ENCODE data around the gene MGA.

The MGA gene

DNA sequence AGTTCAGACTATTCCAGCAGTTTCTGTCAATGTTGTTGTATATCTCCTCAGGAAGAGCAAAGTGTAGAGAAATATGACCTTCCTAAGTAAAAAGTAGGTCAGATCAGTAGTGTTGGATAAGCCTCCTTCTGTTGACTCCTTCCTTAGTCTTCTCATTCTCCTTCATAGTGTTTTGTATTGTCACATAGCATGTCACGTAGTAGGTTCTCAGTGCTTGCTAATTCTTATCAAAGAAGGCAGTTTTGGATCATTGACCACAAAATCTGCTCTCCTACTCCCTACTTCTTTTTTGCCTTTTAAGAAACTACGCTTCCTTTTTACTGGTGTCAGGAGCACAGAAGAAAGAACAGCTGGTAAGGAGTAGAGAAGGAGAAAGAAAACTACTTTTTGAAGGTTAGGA is 1.0 kb upstream of the MGA start:
- no peak for DNase-seq

DNA sequence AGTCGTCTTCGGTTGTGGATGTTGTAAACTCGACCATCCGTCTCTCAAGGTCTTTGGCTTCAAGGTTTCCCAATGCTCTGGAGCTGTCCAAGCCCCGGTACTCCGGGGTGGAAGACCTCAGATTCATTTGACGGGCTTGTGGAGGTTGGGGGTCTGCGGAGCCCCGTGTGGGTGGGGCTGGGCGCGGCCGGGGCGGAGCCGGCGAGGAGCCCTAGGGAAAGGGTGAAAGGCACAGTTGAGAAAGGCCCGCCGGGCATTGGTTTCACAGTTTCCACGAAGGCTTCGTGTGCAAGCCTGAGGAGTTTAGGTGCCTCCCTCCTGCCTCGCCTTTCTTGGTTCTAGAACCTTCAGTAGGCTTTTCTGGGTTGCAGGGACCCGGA is 360 bp upstream of the MGA start:
- DNase-seq, result no peak

DNA sequence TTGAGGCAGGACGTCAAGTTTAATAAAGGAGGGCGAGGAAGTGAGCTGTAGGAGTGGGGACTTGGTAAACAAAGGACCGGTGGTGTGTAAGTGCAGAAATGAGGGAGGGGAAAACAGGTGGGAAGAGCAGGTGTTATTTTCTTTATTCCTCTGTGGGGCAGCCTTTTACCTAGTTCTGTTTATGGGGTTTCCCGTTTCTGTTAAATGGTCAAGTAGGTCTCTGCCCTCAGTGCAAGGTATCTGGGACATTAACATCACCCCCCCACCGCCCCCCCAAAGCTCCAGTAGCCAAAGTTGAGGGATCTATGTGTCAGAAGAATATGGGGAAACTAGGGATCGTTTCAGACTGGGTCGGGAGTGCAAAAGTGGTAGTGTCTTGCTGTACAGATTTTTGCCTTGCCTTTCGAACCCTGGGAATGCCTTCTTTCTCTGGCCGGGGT is 893 bp downstream of the MGA start:
- no peak for DNase-seq

DNA sequence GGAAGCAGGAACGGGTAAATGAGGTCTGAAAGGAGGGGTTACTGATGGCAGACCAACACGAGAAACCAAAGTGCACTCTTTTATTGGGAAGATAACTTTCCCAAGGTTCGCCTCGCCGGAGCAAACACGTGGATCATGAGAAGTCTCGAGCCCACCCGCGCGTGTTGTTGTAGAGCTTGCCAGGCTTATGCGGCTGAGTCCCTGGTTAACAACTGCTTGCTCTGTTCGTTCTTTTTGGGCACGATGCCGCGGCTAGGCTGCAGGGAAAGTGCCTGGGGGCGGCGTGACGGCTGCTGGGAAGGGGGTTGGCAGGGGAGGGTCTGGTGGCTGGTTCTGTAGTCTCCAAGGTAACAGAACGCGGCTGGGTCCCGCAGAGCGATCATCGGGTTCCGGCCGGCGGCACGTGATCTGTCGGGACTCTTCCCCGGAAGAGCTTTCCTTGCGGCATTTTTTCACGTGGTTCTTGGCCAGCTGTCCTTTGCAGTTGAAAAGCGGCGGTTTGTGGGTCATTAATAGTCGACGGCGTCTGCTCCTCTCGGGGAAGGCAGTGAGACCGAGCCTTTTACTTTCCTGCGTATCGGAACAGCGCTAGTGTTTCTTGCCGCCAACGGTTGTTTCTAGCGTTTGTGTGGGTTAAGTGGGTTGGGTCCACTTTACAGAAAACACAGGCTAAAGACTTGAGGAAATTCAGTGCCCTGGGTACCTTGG is 1.5 kb downstream of the MGA start:
- peak; percentile 85 to 90 (median 87) for DNase-seq

DNA sequence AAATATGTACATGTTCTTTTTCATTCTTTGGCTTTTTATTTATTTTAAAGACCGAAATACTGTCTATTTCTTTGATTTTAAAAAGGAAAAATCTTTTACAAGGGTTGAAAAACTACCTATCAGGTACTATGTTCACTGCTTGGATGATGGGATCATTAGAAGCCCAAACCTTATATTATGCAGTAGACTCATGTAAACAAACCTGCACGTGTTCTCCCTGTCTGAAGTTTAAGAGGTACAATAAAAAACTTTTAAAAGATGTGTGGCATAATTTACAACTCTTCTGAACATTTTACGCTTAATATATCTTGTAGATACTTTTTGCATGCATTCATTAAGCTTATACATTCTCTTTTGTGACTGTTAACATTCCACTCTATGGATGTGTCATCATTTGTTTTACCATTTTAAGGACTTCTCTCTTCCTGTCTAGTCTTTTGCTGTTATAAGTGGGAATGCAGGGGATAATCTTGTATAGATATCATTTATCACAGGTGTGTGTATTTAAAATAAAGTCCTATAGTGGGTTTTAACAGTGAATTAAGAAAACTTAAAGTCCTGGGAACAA is 6.2 kb downstream of the MGA start:
- DNase-seq, result no peak

DNA sequence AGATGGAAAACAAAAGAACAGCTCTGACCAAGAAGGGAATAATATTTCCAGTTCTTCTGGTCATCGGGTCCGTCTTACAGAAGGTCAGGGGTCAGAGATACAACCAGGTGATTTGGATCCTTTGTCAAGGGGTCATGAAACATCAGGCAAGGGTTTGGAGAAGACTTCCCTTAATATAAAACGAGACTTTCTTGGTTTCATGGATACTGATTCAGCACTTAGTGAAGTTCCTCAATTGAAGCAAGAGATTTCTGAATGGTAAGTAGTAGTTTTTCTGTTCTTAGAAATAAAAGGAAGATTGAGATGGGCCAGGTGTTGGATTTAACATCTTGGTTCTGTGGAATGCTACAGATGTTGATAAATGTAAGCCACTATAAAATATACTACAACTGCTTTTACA is 9.5 kb downstream of the MGA start:
- DNase-seq, result peak; percentile 27 to 57 (median 44)

DNA sequence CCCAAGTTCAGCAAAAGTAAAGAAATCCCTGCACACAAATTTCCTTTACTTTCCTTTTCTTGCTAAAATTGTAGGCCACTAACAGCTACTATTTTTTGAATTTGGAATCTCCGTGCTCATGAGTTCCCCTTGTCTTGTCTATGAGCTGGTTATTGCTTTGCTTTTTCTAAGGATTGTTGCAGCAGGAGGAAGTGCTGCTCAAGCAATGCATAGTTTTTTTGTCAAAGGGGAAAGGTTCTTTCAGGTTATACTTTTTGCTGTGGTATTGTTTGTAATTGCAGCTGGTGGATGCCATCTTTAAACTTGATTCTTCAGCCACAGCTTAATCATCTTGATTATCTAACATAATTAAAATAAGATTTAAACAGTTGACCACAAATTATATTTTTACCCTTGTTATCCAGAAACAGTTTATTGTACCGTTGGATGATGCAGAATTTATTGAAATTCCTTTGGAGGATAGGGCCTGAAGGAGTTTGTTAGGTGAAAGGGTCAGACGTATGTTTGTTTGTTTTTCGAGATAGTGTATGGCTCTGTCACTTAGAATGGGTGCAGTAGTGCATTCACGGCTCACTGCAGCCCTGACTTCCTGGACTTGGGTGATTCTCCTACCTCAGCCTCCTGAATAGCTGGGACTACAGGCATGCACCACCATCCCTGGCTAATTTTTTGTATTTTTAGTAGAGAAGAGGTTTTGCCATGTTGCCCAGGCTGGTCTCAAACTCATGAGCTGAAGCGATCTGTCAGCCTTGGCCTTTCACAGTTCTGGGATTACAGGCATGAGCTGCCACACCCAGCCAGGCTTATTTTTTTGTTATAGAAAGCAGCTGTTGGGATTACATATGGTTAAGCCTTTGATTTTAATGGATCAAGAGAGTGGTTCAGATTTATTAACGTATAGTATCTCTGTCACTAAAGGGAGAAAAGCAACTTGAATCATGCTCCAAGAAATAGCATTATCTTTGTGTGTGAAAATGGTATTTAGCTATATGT is 11.7 kb downstream of the MGA start:
- peak; percentile 29 to 45 (median 34) for DNase-seq

DNA sequence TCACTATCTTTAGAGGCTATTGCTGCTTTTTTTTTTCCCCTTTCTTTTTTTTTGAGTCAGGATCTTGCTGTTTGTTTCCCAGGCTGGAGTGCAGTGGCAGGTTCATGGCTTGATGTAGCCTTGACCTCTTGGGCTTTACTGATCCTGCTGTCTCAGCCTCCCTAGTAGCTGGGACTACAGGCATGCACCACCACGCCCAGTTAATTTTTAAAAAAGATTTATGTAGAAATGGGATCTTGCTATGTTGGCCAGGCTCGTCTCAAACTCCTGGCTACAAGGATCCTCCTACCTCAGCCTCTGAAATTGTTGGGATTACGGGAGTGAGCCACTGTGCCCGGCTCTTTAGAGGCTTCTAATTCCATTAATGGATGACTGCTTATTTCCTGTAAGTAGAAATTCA is 15.1 kb downstream of the MGA start:
- no peak for DNase-seq

DNA sequence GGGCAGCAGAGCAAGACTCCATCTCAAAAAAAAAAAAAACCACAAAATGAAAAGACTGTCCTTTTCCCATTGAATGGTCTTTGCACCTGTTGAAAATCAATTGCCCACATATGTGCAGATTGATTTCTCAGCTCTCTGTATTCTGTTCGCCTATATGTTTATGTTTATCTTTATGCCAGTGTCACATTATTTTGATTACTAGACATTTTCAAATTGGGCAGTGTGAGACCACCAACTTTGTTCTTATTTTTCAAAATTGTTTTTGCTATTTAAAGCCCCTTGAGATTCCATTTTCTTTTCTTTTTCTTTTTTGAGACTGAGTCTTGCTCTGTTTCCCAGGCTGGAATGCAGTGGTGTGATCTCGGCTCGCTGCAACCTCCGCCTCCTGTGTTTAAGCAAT is 18.5 kb downstream of the MGA start:
- no peak for DNase-seq

DNA sequence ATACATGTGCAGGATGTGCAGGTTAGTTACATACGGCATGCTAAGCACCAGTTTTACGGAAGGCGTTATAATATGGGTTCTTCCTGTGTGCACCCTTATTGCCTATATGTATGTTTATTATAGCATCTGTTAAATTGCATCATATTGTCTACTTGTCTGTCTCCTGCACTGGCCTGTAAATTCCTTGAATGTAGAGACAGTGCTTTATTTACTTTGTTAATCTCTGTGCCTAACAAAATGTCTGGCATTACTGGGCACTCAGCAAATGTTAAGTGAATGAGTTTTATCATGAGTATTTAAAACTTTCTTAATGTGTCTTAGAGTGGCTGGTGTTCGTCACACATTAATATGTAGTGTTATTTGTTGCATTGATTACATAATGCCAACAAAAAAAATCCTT is 23.8 kb downstream of the MGA start:
- no peak for DNase-seq

DNA sequence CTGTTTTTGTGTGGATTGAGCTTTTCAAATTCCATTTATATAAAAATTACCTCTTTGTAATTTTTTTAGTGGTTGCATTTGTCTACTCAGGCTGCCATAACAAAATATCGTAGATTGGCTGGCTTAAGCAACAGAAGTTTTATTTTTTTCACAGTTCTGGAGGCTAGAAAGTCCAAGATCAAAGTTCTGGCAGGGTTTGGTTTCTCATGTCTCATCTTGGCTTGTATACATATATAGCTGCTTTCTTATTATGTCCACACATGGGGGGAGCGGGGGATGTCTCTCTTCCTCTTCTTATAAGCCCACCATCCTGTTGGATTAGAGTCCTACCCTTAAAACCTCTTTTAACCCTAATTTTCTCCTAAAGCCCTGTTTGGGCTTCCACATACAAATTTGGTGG is 28.5 kb downstream of the MGA start:
- DNase-seq, result no peak

DNA sequence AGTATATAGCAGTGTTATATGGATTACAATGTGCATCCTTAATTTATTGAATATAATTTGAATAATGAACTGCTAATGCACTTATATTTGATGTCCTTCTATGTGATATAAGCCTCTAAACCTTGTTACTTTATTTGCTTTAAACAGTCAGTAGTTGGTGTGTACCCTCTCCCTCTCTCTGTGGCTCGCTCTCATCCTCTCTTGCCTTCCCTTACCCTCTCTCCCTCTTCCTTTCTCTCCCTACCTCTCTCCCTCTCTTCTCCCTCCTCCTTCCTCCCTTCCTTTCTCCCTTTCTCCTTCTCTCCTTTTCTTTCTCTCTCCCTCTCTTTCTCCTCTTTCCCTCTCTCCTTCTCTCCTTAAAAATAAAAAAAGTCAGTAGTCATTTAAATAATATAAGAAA is 28.9 kb downstream of the MGA start:
- DNase-seq, result no peak

DNA sequence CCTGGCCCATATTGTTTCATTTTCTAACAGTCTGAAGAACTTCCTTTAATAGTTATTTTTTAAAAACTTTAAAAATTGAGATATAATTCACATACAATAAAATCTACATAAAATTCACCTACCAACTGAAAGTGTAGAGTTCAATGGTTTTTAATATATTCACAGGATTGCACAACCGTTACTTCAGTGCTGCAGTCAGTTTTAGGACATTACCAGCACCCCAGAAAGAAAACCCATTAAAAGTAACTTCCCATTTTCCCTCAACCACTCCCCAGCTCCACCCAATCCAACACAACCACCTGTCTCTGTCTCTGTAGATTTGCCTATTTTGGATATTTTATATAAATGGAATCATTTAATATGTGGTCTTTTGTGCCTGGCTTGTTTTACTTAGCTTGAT is 29.6 kb downstream of the MGA start:
- peak; percentile 65 to 70 (median 67) for DNase-seq

DNA sequence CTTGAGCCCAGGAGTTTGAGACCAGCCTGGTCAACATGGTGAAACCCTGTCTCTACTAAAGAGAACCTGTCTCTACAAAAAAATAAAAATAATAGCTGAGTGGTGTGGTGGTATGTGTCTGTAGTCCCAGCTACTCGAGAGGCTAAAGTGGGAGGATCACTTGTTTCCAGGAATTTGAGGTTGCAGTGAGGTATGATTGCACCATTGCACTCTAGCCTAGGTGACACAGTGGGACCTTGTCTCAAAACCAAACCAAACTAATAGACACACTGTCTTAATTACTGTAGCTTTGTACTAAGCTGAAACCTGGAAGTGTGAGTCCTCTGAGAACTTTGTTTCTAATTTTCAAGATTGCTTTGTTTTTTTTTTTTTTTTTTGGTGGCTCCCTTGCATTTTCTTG is 30.4 kb downstream of the MGA start:
- DNase-seq, result no peak

DNA sequence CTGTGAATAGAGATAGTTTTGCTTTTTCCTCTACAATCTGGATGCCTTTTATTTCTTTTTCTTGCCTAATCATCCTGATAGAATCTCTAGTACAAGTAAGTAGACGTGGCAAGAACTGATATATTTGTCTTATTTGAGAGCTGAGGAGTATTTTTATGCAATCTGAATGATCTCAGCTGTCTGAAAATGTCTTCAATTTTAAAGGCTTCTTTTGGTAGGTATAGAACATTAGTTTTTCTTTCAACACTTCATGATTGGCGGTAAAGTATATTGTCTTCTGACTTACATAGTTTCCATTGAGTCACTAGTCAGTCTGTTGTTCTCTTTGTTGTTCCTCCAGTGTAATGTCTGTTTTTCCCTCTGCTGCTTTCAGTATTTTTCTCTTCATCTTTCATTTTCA is 31.3 kb downstream of the MGA start:
- DNase-seq, result peak in 1 of 3 donors; percentile 21

DNA sequence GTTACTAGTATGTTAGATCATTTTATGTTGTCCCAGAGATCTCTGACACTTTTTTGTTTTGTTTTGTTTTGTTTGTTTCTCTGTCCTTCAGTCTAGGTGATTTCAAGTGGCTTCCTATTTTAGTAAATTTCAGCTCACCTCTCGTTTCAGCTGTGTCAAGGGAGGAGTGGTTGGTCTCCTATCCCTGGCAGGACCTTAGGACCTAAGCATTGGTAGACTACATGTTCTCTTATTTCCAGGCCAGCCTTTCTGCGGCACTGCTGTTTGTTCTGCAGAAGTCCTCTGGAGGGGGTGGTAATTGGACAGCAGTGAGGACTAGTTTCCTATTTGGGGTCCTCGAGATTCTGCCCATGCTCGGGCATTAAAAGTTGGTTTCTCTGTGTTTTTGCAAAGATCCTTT is 31.8 kb downstream of the MGA start:
- no peak for DNase-seq

DNA sequence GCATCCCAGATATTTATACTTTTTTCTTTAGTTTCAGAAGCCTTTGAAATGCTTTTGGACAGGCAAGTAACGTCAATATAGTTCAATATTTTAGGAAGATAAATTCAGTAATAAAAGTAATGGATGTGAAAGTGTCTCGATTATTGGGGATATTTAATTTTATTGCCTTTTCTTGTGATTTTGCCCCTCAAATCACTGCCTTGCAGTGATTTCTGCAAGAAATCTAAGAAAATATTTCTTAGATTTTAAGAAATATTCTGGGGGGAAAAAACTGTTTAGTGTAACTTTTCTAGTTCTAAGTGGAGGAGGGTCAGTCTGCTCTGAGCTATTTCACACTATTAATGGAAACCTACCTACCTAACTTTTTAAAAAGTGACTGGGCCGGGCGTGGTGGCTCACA is 33.6 kb downstream of the MGA start:
- DNase-seq, result no peak

DNA sequence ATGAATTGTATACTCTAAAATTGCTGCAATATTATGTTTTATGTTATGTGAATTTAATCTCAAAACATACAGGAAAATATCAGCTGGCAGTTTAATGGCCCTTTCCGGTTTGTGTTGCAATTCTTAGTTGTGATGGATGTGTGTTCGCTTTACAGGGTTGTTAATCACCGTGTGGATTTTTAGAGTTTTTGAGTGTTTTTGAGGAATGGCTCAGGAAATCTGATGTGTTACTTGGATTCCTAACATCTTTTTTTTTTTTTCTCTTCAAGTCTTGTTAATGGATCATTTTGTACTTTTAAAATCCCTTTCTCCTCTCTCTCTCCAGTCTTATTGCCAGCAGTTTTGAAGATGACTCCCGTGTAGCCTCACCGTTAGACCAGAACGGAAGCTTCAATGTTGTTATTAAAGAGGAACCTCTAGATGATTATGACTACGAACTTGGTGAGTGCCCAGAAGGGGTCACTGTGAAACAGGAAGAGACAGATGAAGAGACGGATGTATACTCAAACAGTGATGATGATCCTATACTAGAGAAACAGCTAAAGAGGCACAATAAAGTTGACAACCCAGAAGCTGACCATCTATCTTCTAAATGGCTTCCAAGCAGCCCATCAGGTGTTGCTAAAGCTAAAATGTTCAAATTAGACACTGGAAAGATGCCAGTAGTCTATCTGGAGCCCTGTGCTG is 35.7 kb downstream of the MGA start:
- DNase-seq, result peak; percentile 71 to 85 (median 83)

DNA sequence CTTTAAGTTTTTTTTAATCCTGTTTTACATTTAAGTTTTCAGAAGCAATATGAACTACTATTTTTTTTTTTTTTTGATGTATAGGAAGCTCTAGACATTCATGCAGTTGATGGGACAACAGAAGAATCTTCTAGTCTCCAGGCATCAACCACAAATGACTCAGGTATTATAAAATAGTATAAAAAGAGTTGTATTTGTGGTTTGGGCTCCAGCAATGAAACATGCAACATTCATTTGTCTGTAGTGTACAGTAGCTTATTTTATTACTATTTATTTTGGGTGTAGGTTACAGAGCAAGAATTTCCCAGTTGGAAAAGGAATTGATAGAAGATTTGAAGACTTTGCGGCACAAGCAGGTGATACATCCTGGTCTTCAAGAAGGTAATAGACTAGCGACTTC is 38.6 kb downstream of the MGA start:
- no peak for DNase-seq

DNA sequence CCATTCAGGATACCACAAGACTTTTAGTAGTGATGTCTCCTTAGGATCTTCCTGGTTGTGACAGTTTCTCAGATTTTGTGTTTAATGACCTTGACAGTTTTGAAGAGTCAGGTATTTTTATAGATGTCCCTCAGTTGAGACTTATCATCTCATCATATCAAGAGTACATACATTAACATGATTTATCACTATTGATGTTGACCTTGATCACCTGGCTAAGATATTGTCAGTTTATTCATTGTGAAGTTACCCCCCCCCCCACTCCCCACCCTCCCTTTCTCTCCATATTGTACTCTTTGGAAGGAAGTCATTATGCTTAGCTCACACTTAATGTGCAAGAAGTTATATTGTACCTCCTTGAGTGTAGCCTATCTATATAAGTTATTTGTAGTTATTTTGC is 42.9 kb downstream of the MGA start:
- DNase-seq, result no peak

DNA sequence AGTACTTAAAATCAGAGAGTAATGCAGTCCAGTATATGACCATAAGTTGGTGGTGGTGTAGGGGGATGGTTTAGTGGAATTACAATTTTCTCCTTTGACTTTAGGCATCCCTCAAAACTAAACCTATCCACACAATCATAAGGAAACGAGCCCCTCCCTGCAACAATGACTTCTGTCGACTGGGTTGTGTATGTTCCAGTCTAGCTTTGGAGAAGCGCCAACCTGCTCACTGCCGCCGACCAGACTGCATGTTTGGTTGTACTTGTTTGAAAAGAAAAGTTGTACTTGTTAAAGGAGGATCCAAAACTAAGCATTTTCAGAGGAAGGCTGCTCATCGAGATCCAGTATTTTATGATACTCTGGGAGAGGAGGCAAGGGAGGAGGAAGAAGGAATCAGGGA is 52.8 kb downstream of the MGA start:
- DNase-seq, result no peak

DNA sequence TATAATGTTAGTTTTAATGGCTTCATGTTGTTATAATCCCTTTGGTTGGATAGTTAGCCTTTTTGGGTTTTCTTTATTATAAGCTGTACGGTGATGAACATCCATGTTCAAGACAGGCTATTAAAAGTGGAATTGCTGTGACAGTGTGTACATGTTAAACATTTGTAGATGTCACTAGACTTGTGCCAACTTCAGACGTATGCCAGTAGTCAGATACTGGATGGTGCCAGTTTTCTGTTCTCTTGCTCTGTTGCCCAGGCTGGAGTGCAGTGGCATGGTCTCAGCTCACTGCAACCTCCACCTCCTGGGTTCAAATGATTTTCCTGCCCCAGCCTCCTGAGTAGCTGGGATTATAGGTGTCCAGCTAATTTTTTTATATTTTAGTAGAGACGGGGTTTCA is 54.1 kb downstream of the MGA start:
- no peak for DNase-seq

DNA sequence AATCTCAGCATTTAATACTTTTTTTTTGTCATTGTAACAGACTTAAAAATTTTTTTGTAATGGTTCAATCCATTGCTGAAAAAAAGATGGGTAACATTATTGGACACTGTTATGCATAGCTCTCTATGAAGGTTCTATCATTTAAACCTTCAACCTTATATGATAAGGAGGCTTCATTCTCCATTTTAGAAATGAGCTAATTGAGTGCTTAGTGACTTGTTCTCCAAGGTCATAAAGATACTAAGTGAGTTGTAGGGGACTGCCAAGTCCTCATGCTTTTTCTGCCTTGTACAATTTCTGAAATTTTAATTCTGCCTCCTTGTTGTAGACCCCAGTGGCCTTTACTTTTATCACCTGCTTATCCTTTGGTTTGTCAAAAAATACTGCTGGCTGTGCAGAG is 56.7 kb downstream of the MGA start:
- DNase-seq, result no peak
